SK-N-SH (cell line): ENCODE measurements around the gene SYT15B.
"Not testable (repeated sequence)": the region's sequence is repeated elsewhere in the genome, so short reads cannot be mapped to it uniquely, and the experiment has no call there.

ENCODE experiments used
- CHD2 ChIP-seq: fragments of 150-350 bp; IDR thresholded peaks from 2 replicates; pipeline ENCODE4 v1.6.1; 2018; ENCODE audit warnings: low read length; ENCODE audit not compliant: partially characterized antibody
- CTCF ChIP-seq: fragments of 200-600 bp; sonication (generic); IDR thresholded peaks from 2 replicates; pipeline ENCODE4 v1.6.1; 2017; ENCODE audit warnings: antibody characterized with exemption, mild to moderate bottlenecking, moderate library complexity
- EP300 ChIP-seq, 2 experiments: IDR thresholded peaks; 2 replicates each; pipeline versions ENCODE4 v1.4.0 to v1.6.1; 2012; ENCODE audit warnings: borderline replicate concordance in 1 of 2, low read depth in 1 of 2, low read length in 1 of 2
- EZH2phosphoT487 ChIP-seq: fragments of 200-600 bp; sonication (generic); IDR thresholded peaks from 2 replicates; pipeline ENCODE4 v1.6.1; 2017; ENCODE audit warnings: low read depth, mixed run types, mild to moderate bottlenecking, antibody characterized with exemption, moderate library complexity, borderline replicate concordance
- MAX ChIP-seq: IDR thresholded peaks from 2 replicates; pipeline ENCODE4 v1.4.0; 2012; ENCODE audit warnings: low read depth
- POLR2AphosphoS5 ChIP-seq: IDR thresholded peaks from 2 replicates; pipeline ENCODE4 v1.6.1; 2012; ENCODE audit warnings: low read depth, low read length
- REST ChIP-seq: IDR thresholded peaks from 2 replicates; pipeline ENCODE4 v1.6.1; 2012; ENCODE audit warnings: mild to moderate bottlenecking, low read depth, low read length, moderate library complexity
- USF2 ChIP-seq: fragments of 150-350 bp; IDR thresholded peaks from 2 replicates; pipeline ENCODE4 v1.6.1; 2017; ENCODE audit warnings: antibody characterized with exemption, low read length, low read depth, borderline replicate concordance

- TF ChIP-seq EP300 (IDR thresholded peaks at IDR 0.05; ENCODE audit: borderline replicate concordance in 1 of 2, low read depth in 1 of 2, low read length in 1 of 2); CHD2; REST; CTCF; EZH2phosphoT487; MAX; POLR2AphosphoS5; USF2: not testable (repeated sequence)
Measured at GRCh38 chr10:47746780-47747376, 16.5 kb downstream of the SYT15B start.
